GM23338 (cell line): ENCODE results near the gene FUT4. TPM values are rescaled to one million over a fixed set of nuclear protein-coding genes. Genes with fewer than 3 reads are reported as not detected.

Experiments
- ATAC-seq: fragments of 200-7000 bp; cut with Tn5 transposase; 3 replicates; pipeline ENCODE4 v1.9.1; 2020
- DNase-seq: peaks from one replicate; pipeline ENCODE4 v3.0.0-alpha.2; 2015; ENCODE audit warnings: low spot score
- H2AFZ ChIP-seq: fragments of 200-600 bp; sonication (generic); 2 replicates; pipeline ENCODE4 v1.8.0; 2016; ENCODE audit warnings: antibody characterized with exemption, mild to moderate bottlenecking, moderate library complexity
- H3F3A ChIP-seq: fragments of 200-600 bp; sonication (generic); replicated peaks from 2 replicates; pipeline ENCODE4 v1.8.0; 2017; ENCODE audit warnings: antibody characterized with exemption, mixed run types, low read depth
- H3K27ac ChIP-seq: fragments of 200-600 bp; sonication (generic); 2 replicates; pipeline ENCODE4 v1.6.1; 2016; ENCODE audit warnings: low read depth
- H3K27me3 ChIP-seq: fragments of 200-600 bp; sonication (generic); 2 replicates; pipeline ENCODE4 v1.8.0; 2016; ENCODE audit warnings: mild to moderate bottlenecking, mixed run types, moderate library complexity; ENCODE audit not compliant: insufficient read depth
- H3K36me3 ChIP-seq: fragments of 200-600 bp; sonication (generic); 2 replicates; pipeline ENCODE4 v1.8.0; 2016; ENCODE audit warnings: mild to moderate bottlenecking; ENCODE audit not compliant: insufficient read depth
- H3K4me1 ChIP-seq: fragments of 200-600 bp; sonication (generic); 2 replicates; pipeline ENCODE4 v1.8.0; 2016; ENCODE audit warnings: mild to moderate bottlenecking, moderate library complexity; ENCODE audit not compliant: insufficient read depth
- H3K4me2 ChIP-seq: fragments of 200-600 bp; sonication (generic); 2 replicates; pipeline ENCODE4 v1.7.1; 2017; ENCODE audit warnings: mixed run types
- H3K4me3 ChIP-seq: fragments of 200-600 bp; sonication (generic); 2 replicates; pipeline ENCODE4 v1.6.1; 2016; ENCODE audit warnings: mixed run types
- H3K79me2 ChIP-seq: fragments of 200-600 bp; sonication (generic); replicated peaks from 2 replicates; pipeline ENCODE4 v1.8.0; 2017; ENCODE audit warnings: mild to moderate bottlenecking; ENCODE audit not compliant: insufficient read depth
- H3K9me2 ChIP-seq: fragments of 200-600 bp; sonication (generic); 2 replicates; pipeline ENCODE4 v1.8.0; 2017; ENCODE audit not compliant: insufficient read depth
- H4K20me1 ChIP-seq: fragments of 200-600 bp; sonication (generic); replicated peaks from 2 replicates; pipeline ENCODE4 v1.8.0; 2017; ENCODE audit warnings: mild to moderate bottlenecking; ENCODE audit not compliant: insufficient read depth
- H3K27ac Mint-ChIP-seq: 2 replicates; pipeline ENCODE4 v1.8.0; 2020; ENCODE audit warnings: inconsistent platforms, mild to moderate bottlenecking, moderate library complexity, mixed read lengths
- H3K27me3 Mint-ChIP-seq: 3 replicates; pipeline ENCODE4 v1.8.0; 2022; ENCODE audit warnings: low read depth, mild to moderate bottlenecking, moderate library complexity, mixed read lengths, inconsistent platforms; ENCODE audit not compliant: insufficient read depth, poor library complexity
- H3K36me3 Mint-ChIP-seq: 3 replicates; pipeline ENCODE4 v1.8.0; 2021; ENCODE audit warnings: low read depth, mild to moderate bottlenecking, inconsistent platforms, moderate library complexity, mixed read lengths
- H3K4me1 Mint-ChIP-seq: 3 replicates; pipeline ENCODE4 v1.8.0; 2020; ENCODE audit warnings: mild to moderate bottlenecking, inconsistent platforms, mixed read lengths
- H3K4me3 Mint-ChIP-seq: 3 replicates; pipeline ENCODE4 v1.8.0; 2021; ENCODE audit warnings: moderate library complexity, mild to moderate bottlenecking, inconsistent platforms, mixed read lengths
- H3K9me3 Mint-ChIP-seq: 3 replicates; pipeline ENCODE4 v1.8.0; 2020; ENCODE audit warnings: moderate library complexity, mild to moderate bottlenecking, inconsistent platforms, mixed read lengths
- CREB1 ChIP-seq: fragments of 250-450 bp; sonication (Bioruptor Pico); IDR thresholded peaks from 2 replicates; pipeline ENCODE4 v1.5.0; 2020; ENCODE audit warnings: low read depth, mild to moderate bottlenecking, moderate library complexity
- CTCF ChIP-seq, 2 experiments: fragments of 200-600 bp in 1 of 2; sonication (generic) in 1 of 2; conservative IDR thresholded peaks; 2 replicates each; pipeline versions ENCODE4 v1.5.1 to v1.6.1; 2016 to 2017; ENCODE audit warnings: antibody characterized with exemption in 2 of 2, low read depth in 2 of 2, mild to moderate bottlenecking in 2 of 2, moderate library complexity in 1 of 2
- ETS1 ChIP-seq: IDR thresholded peaks from 2 replicates; pipeline ENCODE4 v1.6.1; 2016; ENCODE audit warnings: antibody characterized with exemption
- EZH2 ChIP-seq: fragments of 200-600 bp; sonication (generic); IDR thresholded peaks from one replicate; pipeline ENCODE4 v1.8.0; 2017; ENCODE audit warnings: antibody characterized with exemption, mild to moderate bottlenecking, low read depth; ENCODE audit not compliant: unreplicated experiment
- EZH2phosphoT487 ChIP-seq: fragments of 200-600 bp; sonication (generic); IDR thresholded peaks from one replicate; pipeline ENCODE4 v1.8.1; 2018; ENCODE audit warnings: antibody characterized with exemption; ENCODE audit not compliant: unreplicated experiment
- JUNB ChIP-seq: IDR thresholded peaks from one replicate; pipeline ENCODE4 v1.6.1; 2016; ENCODE audit warnings: antibody characterized with exemption; ENCODE audit not compliant: unreplicated experiment
- NANOG ChIP-seq: IDR thresholded peaks from 2 replicates; pipeline ENCODE4 v1.6.1; 2016; ENCODE audit warnings: antibody characterized with exemption, borderline replicate concordance
- POLR2AphosphoS5 ChIP-seq: IDR thresholded peaks from 2 replicates; pipeline ENCODE4 v1.6.1; 2016; ENCODE audit warnings: antibody characterized with exemption, low read depth
- REST ChIP-seq: IDR thresholded peaks from one replicate; pipeline ENCODE4 v1.6.1; 2018; ENCODE audit warnings: antibody characterized with exemption; ENCODE audit not compliant: unreplicated experiment
- STAT1 ChIP-seq: IDR thresholded peaks from one replicate; pipeline ENCODE4 v1.6.1; 2016; ENCODE audit warnings: antibody characterized with exemption; ENCODE audit not compliant: unreplicated experiment
- ZNF114 ChIP-seq: fragments of 250-450 bp; sonication (Bioruptor Pico); IDR thresholded peaks from 2 replicates; pipeline ENCODE4 v1.5.0; 2020; ENCODE audit warnings: mild to moderate bottlenecking, moderate library complexity
- ZNF331 ChIP-seq: fragments of 250-450 bp; sonication (Bioruptor Pico); IDR thresholded peaks from 2 replicates; pipeline ENCODE4 v1.5.0; 2020; ENCODE audit warnings: low read depth, mild to moderate bottlenecking, moderate library complexity
- ZNF462 ChIP-seq: fragments of 250-450 bp; sonication (Bioruptor Pico); IDR thresholded peaks from 2 replicates; pipeline ENCODE4 v1.5.0; 2020; ENCODE audit warnings: mild to moderate bottlenecking, moderate library complexity
- polyA plus RNA-seq: library from polyadenylated mRNA; unstranded; fragments of >200 nt; fragmentation: Nextera tagmentation; extraction: Ambion mirVana; gene quantifications from 2 replicates; pipeline ENCODE4 v1.2.1, GENCODE V29; 2016
- total RNA-seq: library from RNA; depleted of rRNA; stranded (reverse); fragments of >200 nt; shearing (Covaris generic); gene quantifications from 2 replicates; pipeline ENCODE4 v1.2.3, GENCODE V29; 2014

Gene FUT4
- total and polyA plus RNA-seq, 2 experiments from 2014 or later, result 2.4 to 7.4 TPM

- H3F3A ChIP-seq, result no peaks in the 10 kb centered on the region
- H2AFZ ChIP-seq, result no peak overlapping the region
- no peak overlapping the region for H3K4me2 ChIP-seq
- no peaks in the 10 kb centered on the region for H3K36me3 ChIP-seq
- DNase-seq (no peak), ATAC-seq (no peak)
- H3K4me3 ChIP-seq, result no peak overlapping the region
- no peaks in the 10 kb centered on the region for H4K20me1 ChIP-seq
- Mint-ChIP-seq H3K36me3 (no peaks in the 10 kb centered on the region), H3K27me3 (peaks cover 16% of the 10 kb centered on the region), H3K9me3 (peaks cover 3% of the 10 kb centered on the region; the same call in 1 of the 3 replicates), H3K27ac (no peak overlapping the region), H3K4me1 (peaks cover 7% of the 10 kb centered on the region; the same call in 2 of the 3 replicates), H3K4me3 (no peak overlapping the region)
- H3K4me1 ChIP-seq, result peaks cover 10% of the 10 kb centered on the region; the same call in 1 of the 2 replicates
- H3K79me2 ChIP-seq, result no peaks in the 10 kb centered on the region
- no peaks in the 10 kb centered on the region for H3K9me2 ChIP-seq
- H3K27me3 ChIP-seq, result peaks cover 22% of the 10 kb centered on the region
- TF ChIP-seq ZNF114 (CRISPR knock-in tag), result no peak
- TF ChIP-seq POLR2AphosphoS5, result no peak
- no peak for TF ChIP-seq STAT1
- no peak for TF ChIP-seq CTCF (conservative IDR thresholded peaks at IDR 0.05; ENCODE audit: low read depth in 2 of 2)
- no peak for TF ChIP-seq ZNF462 (CRISPR knock-in tag)
- TF ChIP-seq EZH2, result no peak
- TF ChIP-seq ZNF331 (CRISPR knock-in tag), result no peak
- TF ChIP-seq EZH2phosphoT487, result no peak
- no peak for TF ChIP-seq NANOG
- no peak for TF ChIP-seq JUNB
- no peak for TF ChIP-seq ETS1
- TF ChIP-seq CREB1 (CRISPR knock-in tag), result no peak
- no peak for TF ChIP-seq REST
- H3K27ac ChIP-seq, result no peak overlapping the region
Measured at GRCh38 chr11:94516725-94517124, 27.0 kb upstream of the FUT4 start.
